ENCODE results near the gene MAPRE2. TPM values are rescaled to one million over a fixed set of nuclear protein-coding genes. Genes with fewer than 3 reads are reported as not detected.

The MAPRE2 gene
- total and polyA plus RNA-seq, 7 experiments from 2014 or later = 44.7 to 84.4 (median 81.7) TPM

GRCh38 chr18:35059280-35059927 lies 18.2 kb downstream of the MAPRE2 start:
- peak overlapping the region in 4 of 9 donors; percentile 5 to 83 (median 54) for H3K27ac Mint-ChIP-seq
- CTCF ChIA-PET = no interaction called here
- H3K4me1 Mint-ChIP-seq = peaks cover 2 to 96% (median 88%) of the 10 kb centered on the region in 7 donors
- Histone ChIP-seq H3K27me3 (ENCODE audit: control insufficient read depth in 2 of 2, insufficient read depth in 2 of 2, low read length in 2 of 2) (no peaks in the 10 kb centered on the region), H3K4me3 (ENCODE audit: low read length) (no peak overlapping the region), H3K4me1 (ENCODE audit: control insufficient read depth in 2 of 2, insufficient read depth in 2 of 2, low read length in 2 of 2) (no peaks in the 10 kb centered on the region), H3K27ac (ENCODE audit: low read depth, low read length) (no peak overlapping the region), H3K36me3 (ENCODE audit: control insufficient read depth in 2 of 3, insufficient read depth in 3 of 3, low read length in 3 of 3) (no peaks in the 10 kb centered on the region), H3K9me3 (ENCODE audit: control insufficient read depth in 2 of 3, low read length in 3 of 3) (no peaks in the 10 kb centered on the region)
- H3K9me3 Mint-ChIP-seq = no peaks in the 10 kb centered on the region
- intact Hi-C loops (cut with micrococcal nuclease) = loop anchor here in 1 of 2 donors (2.0 kb wide), 2 partner anchors 15 kb away; no protein-coding TSS in a partner anchor
- DNase-seq = no peak
- H3K27me3 Mint-ChIP-seq = no peaks in the 10 kb centered on the region
- POLR2A ChIA-PET = interaction anchor here (1.2 kb wide), 1 partner anchor 10 kb away, joined by 4 read pairs; no protein-coding TSS in a partner anchor
- ATAC-seq = no peak
- H3K36me3 Mint-ChIP-seq = peaks cover 0 to 17% (median 6%) of the 10 kb centered on the region in 5 donors
- peak overlapping the region in 1 of 10 donors; percentile 27 for H3K4me3 Mint-ChIP-seq

GRCh38 chr18:35060122-35060815 lies 19.1 kb downstream of the MAPRE2 start:
- no peaks in the 10 kb centered on the region for H3K4me1 ChIP-seq (ENCODE audit: control insufficient read depth in 2 of 2, insufficient read depth in 2 of 2, low read length in 2 of 2)
- no peaks in the 10 kb centered on the region for H3K27me3 ChIP-seq (ENCODE audit: control insufficient read depth in 2 of 2, insufficient read depth in 2 of 2, low read length in 2 of 2)
- DNase-seq = no peak
- Mint-ChIP-seq H3K27ac (peak overlapping the region in 5 of 9 donors; percentile 5 to 83 (median 41)), H3K9me3 (no peaks in the 10 kb centered on the region), H3K4me3 (peak overlapping the region in 2 of 10 donors; percentile 21 to 27), H3K27me3 (no peaks in the 10 kb centered on the region), H3K4me1 (peaks cover 0 to 95% (median 86%) of the 10 kb centered on the region in 7 donors), H3K36me3 (peaks cover 0 to 12% (median under 1%) of the 10 kb centered on the region in 5 donors)
- intact Hi-C loops (cut with micrococcal nuclease) = no loop called here
- H3K36me3 ChIP-seq (ENCODE audit: control insufficient read depth in 2 of 3, insufficient read depth in 3 of 3, low read length in 3 of 3) = no peaks in the 10 kb centered on the region
- no peak overlapping the region for H3K4me3 ChIP-seq (ENCODE audit: low read length)
- no peak overlapping the region for H3K27ac ChIP-seq (ENCODE audit: low read depth, low read length)
- ChIA-PET POLR2A (interaction anchor here (1.2 to 1.3 kb wide), 2 partner anchors 11 to 19 kb away, joined by 3 to 4 read pairs; partner anchors contain the start of gene MAPRE2), CTCF (interaction anchor here (0.6 kb wide), 1 partner anchor 315 kb away, joined by 3 read pairs; no protein-coding TSS in a partner anchor)
- no peaks in the 10 kb centered on the region for H3K9me3 ChIP-seq (ENCODE audit: control insufficient read depth in 2 of 3, low read length in 3 of 3)
- ATAC-seq = no peak

- Mint-ChIP-seq H3K27ac (peak overlapping the region in 5 of 9 donors; percentile 7 to 76 (median 33)), H3K4me1 (peaks cover 0 to 97% (median 87%) of the 10 kb centered on the region in 7 donors), H3K4me3 (peak overlapping the region in 1 of 10 donors; percentile 21), H3K36me3 (peaks cover 0 to 11% (median 0%) of the 10 kb centered on the region in 5 donors), H3K27me3 (no peaks in the 10 kb centered on the region), H3K9me3 (no peaks in the 10 kb centered on the region)
- Histone ChIP-seq H3K4me3 (ENCODE audit: low read length) (no peak overlapping the region), H3K36me3 (ENCODE audit: control insufficient read depth in 2 of 3, insufficient read depth in 3 of 3, low read length in 3 of 3) (no peaks in the 10 kb centered on the region), H3K9me3 (ENCODE audit: control insufficient read depth in 2 of 3, low read length in 3 of 3) (no peaks in the 10 kb centered on the region), H3K27ac (ENCODE audit: low read depth, low read length) (no peak overlapping the region), H3K4me1 (ENCODE audit: control insufficient read depth in 2 of 2, insufficient read depth in 2 of 2, low read length in 2 of 2) (no peaks in the 10 kb centered on the region), H3K27me3 (ENCODE audit: control insufficient read depth in 2 of 2, insufficient read depth in 2 of 2, low read length in 2 of 2) (no peaks in the 10 kb centered on the region)
- no peak for ATAC-seq
- intact Hi-C loops (cut with micrococcal nuclease) = no loop called here
- POLR2A ChIA-PET = interaction anchor here (1.3 kb wide), 1 partner anchor 20 kb away, joined by 3 read pairs; the partner anchor contains the start of gene MAPRE2
- CTCF ChIA-PET = no interaction called here
- no peak for DNase-seq
These were observed 20.1 kb downstream of the MAPRE2 start for GRCh38 chr18:35061336-35061735.

- Mint-ChIP-seq H3K27ac (peak overlapping the region in 5 of 9 donors; percentile 5 to 76 (median 30)), H3K36me3 (peaks cover 0 to 11% (median 0%) of the 10 kb centered on the region in 5 donors), H3K4me3 (peak overlapping the region in 1 of 10 donors; percentile 21), H3K27me3 (no peaks in the 10 kb centered on the region), H3K9me3 (no peaks in the 10 kb centered on the region), H3K4me1 (peaks cover 0 to 97% (median 87%) of the 10 kb centered on the region in 7 donors)
- no peak for DNase-seq
- no peaks in the 10 kb centered on the region for H3K4me1 ChIP-seq (ENCODE audit: control insufficient read depth in 2 of 2, insufficient read depth in 2 of 2, low read length in 2 of 2)
- no peaks in the 10 kb centered on the region for H3K36me3 ChIP-seq (ENCODE audit: control insufficient read depth in 2 of 3, insufficient read depth in 3 of 3, low read length in 3 of 3)
- no peak overlapping the region for H3K27ac ChIP-seq (ENCODE audit: low read depth, low read length)
- no peaks in the 10 kb centered on the region for H3K27me3 ChIP-seq (ENCODE audit: control insufficient read depth in 2 of 2, insufficient read depth in 2 of 2, low read length in 2 of 2)
- ChIA-PET POLR2A (no interaction called here), CTCF (no interaction called here)
- intact Hi-C loops (cut with micrococcal nuclease) = no loop called here
- no peak overlapping the region for H3K4me3 ChIP-seq (ENCODE audit: low read length)
- ATAC-seq = no peak
- H3K9me3 ChIP-seq (ENCODE audit: control insufficient read depth in 2 of 3, low read length in 3 of 3) = no peaks in the 10 kb centered on the region
These were observed 20.6 kb downstream of the MAPRE2 start for GRCh38 chr18:35061804-35062203.

- ChIA-PET CTCF (interaction anchor here (0.6 kb wide), 1 partner anchor 49 kb away, joined by 3 read pairs; no protein-coding TSS in a partner anchor), POLR2A (no interaction called here)
- Histone ChIP-seq H3K4me1 (ENCODE audit: control insufficient read depth in 2 of 2, insufficient read depth in 2 of 2, low read length in 2 of 2) (no peaks in the 10 kb centered on the region), H3K4me3 (ENCODE audit: low read length) (no peak overlapping the region), H3K27ac (ENCODE audit: low read depth, low read length) (no peak overlapping the region), H3K9me3 (ENCODE audit: control insufficient read depth in 2 of 3, low read length in 3 of 3) (no peaks in the 10 kb centered on the region), H3K36me3 (ENCODE audit: control insufficient read depth in 2 of 3, insufficient read depth in 3 of 3, low read length in 3 of 3) (no peaks in the 10 kb centered on the region), H3K27me3 (ENCODE audit: control insufficient read depth in 2 of 2, insufficient read depth in 2 of 2, low read length in 2 of 2) (no peaks in the 10 kb centered on the region)
- Mint-ChIP-seq H3K4me1 (peaks cover 4 to 97% (median 87%) of the 10 kb centered on the region in 7 donors), H3K27me3 (no peaks in the 10 kb centered on the region), H3K9me3 (no peaks in the 10 kb centered on the region), H3K36me3 (peaks cover 0 to 8% (median 2%) of the 10 kb centered on the region in 5 donors), H3K27ac (peak overlapping the region in 2 of 9 donors; percentile 15 to 23), H3K4me3 (no peak overlapping the region)
- intact Hi-C loops (cut with micrococcal nuclease) = no loop called here
- ATAC-seq = no peak
- no peak for DNase-seq
These were observed 21.2 kb downstream of the MAPRE2 start for GRCh38 chr18:35062408-35062807.

- no peaks in the 10 kb centered on the region for H3K27me3 ChIP-seq (ENCODE audit: control insufficient read depth in 2 of 2, insufficient read depth in 2 of 2, low read length in 2 of 2)
- Mint-ChIP-seq H3K9me3 (no peaks in the 10 kb centered on the region), H3K36me3 (peaks cover 0 to 8% (median 2%) of the 10 kb centered on the region in 5 donors), H3K27me3 (no peaks in the 10 kb centered on the region), H3K27ac (peak overlapping the region in 7 of 9 donors; percentile 23 to 75 (median 60)), H3K4me3 (peak overlapping the region in 3 of 10 donors; percentile 8 to 38 (median 12)), H3K4me1 (peaks cover 8 to 96% (median 80%) of the 10 kb centered on the region in 7 donors)
- CTCF ChIA-PET = interaction anchor here (1.1 kb wide), 1 partner anchor 35 kb away, joined by 4 read pairs; no protein-coding TSS in a partner anchor
- H3K27ac ChIP-seq (ENCODE audit: low read depth, low read length) = no peak overlapping the region
- intact Hi-C loops (cut with micrococcal nuclease) = no loop called here
- no peak overlapping the region for H3K4me3 ChIP-seq (ENCODE audit: low read length)
- DNase-seq (no peak), ATAC-seq (no peak)
- H3K9me3 ChIP-seq (ENCODE audit: control insufficient read depth in 2 of 3, low read length in 3 of 3) = no peaks in the 10 kb centered on the region
- H3K36me3 ChIP-seq (ENCODE audit: control insufficient read depth in 2 of 3, insufficient read depth in 3 of 3, low read length in 3 of 3) = no peaks in the 10 kb centered on the region
- H3K4me1 ChIP-seq (ENCODE audit: control insufficient read depth in 2 of 2, insufficient read depth in 2 of 2, low read length in 2 of 2) = no peaks in the 10 kb centered on the region
- POLR2A ChIA-PET = interaction anchor here (0.7 kb wide), 1 partner anchor 23 kb away, joined by 3 read pairs; the partner anchor contains the start of gene MAPRE2
These were observed 22.9 kb downstream of the MAPRE2 start for GRCh38 chr18:35063875-35064690.
